HFFc6 (cell line): Measurements from ENCODE around the gene APEH. TPM values are rescaled to one million over a fixed set of nuclear protein-coding genes. Genes with fewer than 3 reads are reported as not detected.

Experiments used
- DNase-seq: peaks from one replicate; pipeline ENCODE4 v3.0.0-alpha.2; 2018
- H3K27ac Mint-ChIP-seq: 2 replicates; pipeline ENCODE4 v1.8.0; 2020; ENCODE audit warnings: mild to moderate bottlenecking, mixed read lengths
- H3K27me3 Mint-ChIP-seq: 2 replicates; pipeline ENCODE4 v1.8.0; 2021; ENCODE audit warnings: mild to moderate bottlenecking, moderate library complexity, mixed read lengths; ENCODE audit not compliant: insufficient read depth
- H3K36me3 Mint-ChIP-seq: 2 replicates; pipeline ENCODE4 v1.8.0; 2021; ENCODE audit warnings: low read depth, mixed read lengths
- H3K4me1 Mint-ChIP-seq: 2 replicates; pipeline ENCODE4 v1.8.0; 2020; ENCODE audit warnings: low read depth, mixed read lengths
- H3K4me3 Mint-ChIP-seq: 2 replicates; pipeline ENCODE4 v1.8.0; 2020; ENCODE audit warnings: mild to moderate bottlenecking, moderate library complexity, mixed read lengths
- H3K9me3 Mint-ChIP-seq: 2 replicates; pipeline ENCODE4 v1.8.0; 2020; ENCODE audit warnings: mild to moderate bottlenecking, mixed read lengths
- CTCF ChIP-seq: fragments of 200-600 bp; sonication (generic); IDR thresholded peaks from 2 replicates; pipeline ENCODE4 v1.5.0; 2021; ENCODE audit warnings: antibody characterized with exemption, mild to moderate bottlenecking
- total RNA-seq, 6 experiments: library from RNA; stranded (reverse); fragmentation: NEBNext Ultra II Directional; extraction: Animal tissue kit (Norgen Biotek cat#: 25700); gene quantifications; 2 replicates in 1 of 6; 3 replicates in 5 of 6; pipeline ENCODE4 v1.2.3, GENCODE V29; 2021

Gene APEH
- total RNA-seq, 6 experiments from 2014 or later, result 98.5 to 126 (median 112) TPM

- H3K27ac Mint-ChIP-seq, result no peak overlapping the region
- no peaks in the 10 kb centered on the region for H3K36me3 Mint-ChIP-seq
- H3K4me1 Mint-ChIP-seq, result no peaks in the 10 kb centered on the region
- no peak for DNase-seq
- H3K27me3 Mint-ChIP-seq, result peaks cover 4% of the 10 kb centered on the region
- no peaks in the 10 kb centered on the region for H3K9me3 Mint-ChIP-seq
- no peak overlapping the region for H3K4me3 Mint-ChIP-seq
- TF ChIP-seq CTCF, result no peak
Observed at GRCh38 chr3:49662720-49663413, 11.3 kb upstream of the APEH start.

DNA sequence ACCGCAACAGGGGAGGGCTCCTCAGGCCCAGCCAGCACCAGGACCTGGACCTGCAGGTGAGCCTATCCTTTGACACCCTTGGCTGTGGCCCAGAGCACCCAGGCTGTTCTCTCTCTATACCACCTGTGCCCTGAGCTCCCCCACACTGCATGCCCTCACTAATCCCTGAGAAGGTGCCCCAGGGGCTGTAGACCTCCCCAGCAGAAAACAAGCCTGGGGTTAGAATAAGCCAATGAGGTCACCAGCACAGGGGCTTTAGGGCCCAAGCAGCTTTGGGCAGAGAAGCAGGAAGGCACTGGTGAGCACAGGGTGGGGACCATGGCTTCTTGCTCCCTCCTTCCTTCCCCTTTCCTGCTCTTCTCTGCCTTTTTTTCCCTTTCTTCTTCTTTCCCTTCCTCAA, 10.3 kb upstream of the APEH start:
- Mint-ChIP-seq H3K9me3 (no peaks in the 10 kb centered on the region), H3K4me1 (peaks cover 1% of the 10 kb centered on the region; the same call in 1 of the 2 replicates), H3K27me3 (peaks cover 4% of the 10 kb centered on the region), H3K4me3 (no peak overlapping the region), H3K27ac (no peak overlapping the region), H3K36me3 (no peaks in the 10 kb centered on the region)
- DNase-seq, result no peak
- no peak for TF ChIP-seq CTCF

- no peak overlapping the region for H3K27ac Mint-ChIP-seq
- DNase-seq, result no peak
- no peak for TF ChIP-seq CTCF
- H3K4me1 Mint-ChIP-seq, result peaks cover 5% of the 10 kb centered on the region; the same call in 1 of the 2 replicates
- peaks cover 2% of the 10 kb centered on the region for H3K27me3 Mint-ChIP-seq
- no peaks in the 10 kb centered on the region for H3K36me3 Mint-ChIP-seq
- H3K4me3 Mint-ChIP-seq, result no peak overlapping the region
- no peaks in the 10 kb centered on the region for H3K9me3 Mint-ChIP-seq
Observed at GRCh38 chr3:49664300-49664699, 9.9 kb upstream of the APEH start.

DNA sequence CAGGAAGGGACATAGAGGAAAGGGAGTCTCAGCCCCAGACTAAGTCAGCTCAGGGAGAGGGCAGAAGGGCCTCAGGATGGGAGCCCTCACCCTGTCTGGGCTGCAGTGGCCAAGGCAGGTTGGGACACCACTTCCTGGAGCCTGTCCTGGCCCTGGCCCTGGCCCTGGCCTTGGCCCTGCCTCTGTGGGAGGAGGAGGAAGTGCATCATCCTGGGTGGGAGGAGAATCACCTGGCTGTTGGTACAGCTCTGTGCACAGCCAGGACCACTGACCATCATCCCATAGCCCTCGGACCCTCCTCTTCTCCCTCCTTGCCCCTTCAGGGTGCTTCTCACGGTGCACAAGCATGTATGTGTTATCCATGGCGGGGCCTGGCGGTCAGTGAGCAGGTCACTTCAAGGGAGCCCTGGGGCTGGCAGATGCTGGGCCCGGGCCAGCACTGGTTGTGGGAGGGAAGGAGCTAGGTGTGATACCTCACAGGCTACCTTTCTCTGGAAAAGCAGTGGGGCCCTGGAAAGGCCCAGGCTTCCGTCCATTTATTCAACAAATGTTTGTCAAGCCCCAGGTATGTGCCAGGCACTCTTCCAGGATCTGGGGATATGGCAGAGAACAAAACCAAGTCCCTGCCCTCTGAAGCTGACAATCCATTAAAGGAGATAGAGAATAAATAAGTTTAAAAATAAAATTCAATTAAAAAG, 8.2 kb upstream of the APEH start:
- Mint-ChIP-seq H3K9me3 (no peaks in the 10 kb centered on the region), H3K4me3 (no peak overlapping the region), H3K36me3 (no peaks in the 10 kb centered on the region), H3K27me3 (peaks cover 2% of the 10 kb centered on the region; the same call in 1 of the 2 replicates), H3K4me1 (peaks cover 5% of the 10 kb centered on the region; the same call in 1 of the 2 replicates), H3K27ac (no peak overlapping the region)
- TF ChIP-seq CTCF, result no peak
- DNase-seq, result no peak

- no peak for DNase-seq
- Mint-ChIP-seq H3K4me3 (no peak overlapping the region), H3K9me3 (no peaks in the 10 kb centered on the region), H3K27me3 (peaks cover 2% of the 10 kb centered on the region; the same call in 1 of the 2 replicates), H3K4me1 (peaks cover 5% of the 10 kb centered on the region; the same call in 1 of the 2 replicates), H3K36me3 (no peaks in the 10 kb centered on the region), H3K27ac (no peak overlapping the region)
- no peak for TF ChIP-seq CTCF
Observed at GRCh38 chr3:49666592-49666991, 7.6 kb upstream of the APEH start.
